ENCODE measurements around the gene ELOVL5.
"Not testable (repeated sequence)": the region's sequence is repeated elsewhere in the genome, so short reads cannot be mapped to it uniquely, and the experiment has no call there.

DNA sequence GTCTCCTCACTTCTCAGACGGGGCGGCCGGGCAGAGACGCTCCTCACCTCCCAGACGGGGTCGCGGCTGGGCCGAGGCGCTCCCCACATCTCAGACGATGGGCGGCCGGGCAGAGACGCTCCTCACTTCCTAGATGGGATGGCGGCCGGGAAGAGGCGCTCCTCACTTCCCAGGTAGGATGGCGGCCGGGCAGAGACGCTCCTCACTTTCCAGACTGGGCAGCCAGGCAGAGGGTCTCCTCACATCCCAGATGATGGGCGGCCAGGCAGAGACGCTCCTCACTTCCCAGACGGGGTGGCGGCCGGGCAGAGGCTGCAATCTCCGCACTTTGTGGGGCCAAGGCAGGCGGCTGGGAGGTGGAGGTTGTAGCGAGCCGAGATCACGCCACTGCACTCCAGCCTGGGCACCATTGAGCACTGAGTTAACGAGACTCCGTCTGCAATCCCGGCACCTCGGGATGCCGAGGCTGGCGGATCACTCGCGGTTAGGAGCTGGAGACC lies 43.2 kb downstream of the ELOVL5 start:
- not testable (repeated sequence) for TF ChIP-seq CTCF, EZH2, EZH2phosphoT487 (IDR thresholded peaks at IDR 0.05)

Measured in neural progenitor cell (in vitro differentiated cells).